Activated T-cell treated with anti-CD3 and anti-CD28 coated beads for 24 hours (primary cell): ENCODE measurements around the gene MOB2.
"Not testable (repeated sequence)": the region's sequence is repeated elsewhere in the genome, so short reads cannot be mapped to it uniquely, and the experiment has no call there.

ENCODE experiments used
- DNase-seq: peaks from one replicate; pipeline ENCODE4 v3.0.0-alpha.2; 2020; ENCODE audit warnings: low read depth

Gene MOB2

DNA sequence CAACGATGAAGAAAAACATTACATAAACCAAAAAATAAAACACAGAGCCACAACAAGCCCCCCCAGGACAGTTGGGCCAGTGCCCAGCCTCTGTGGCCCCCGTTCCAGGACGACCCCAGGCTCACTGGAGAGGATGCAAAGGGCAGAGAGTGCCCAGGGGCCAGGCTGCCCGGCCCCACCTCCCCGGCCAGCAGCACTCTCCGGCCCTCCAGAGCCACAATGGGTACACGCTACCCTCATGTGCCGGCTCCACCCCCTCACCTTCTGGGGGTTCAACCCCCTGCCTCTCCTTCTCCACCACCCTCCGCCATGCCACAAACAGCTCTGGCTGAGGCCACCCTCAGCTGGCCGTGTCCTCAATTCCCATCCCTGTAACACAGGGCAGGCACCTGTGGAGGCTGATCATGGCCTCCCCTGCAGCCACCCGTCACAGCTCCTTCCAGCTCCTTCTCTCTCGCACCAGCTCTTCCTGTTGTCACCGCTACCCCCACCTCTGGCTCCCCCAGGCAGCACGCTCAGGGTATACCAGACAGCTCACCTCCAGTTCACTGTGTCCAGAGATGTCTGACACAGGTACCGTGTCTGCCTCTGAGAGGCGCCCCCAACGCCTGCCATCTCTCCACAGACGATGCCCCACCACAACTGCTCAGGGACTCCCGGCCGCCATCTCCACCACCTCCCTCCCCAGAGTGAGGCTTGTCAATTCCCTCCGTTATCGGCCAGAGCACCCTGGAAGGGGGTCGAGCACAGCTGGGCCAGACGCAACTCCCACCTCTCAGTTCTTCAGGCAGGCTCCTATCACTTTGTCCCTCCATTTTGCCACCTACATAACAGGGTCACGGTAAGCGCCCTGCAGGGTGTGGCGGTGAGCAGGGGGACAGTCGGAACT lies 30.8 kb upstream of the MOB2 start:
- no peak for DNase-seq

DNA sequence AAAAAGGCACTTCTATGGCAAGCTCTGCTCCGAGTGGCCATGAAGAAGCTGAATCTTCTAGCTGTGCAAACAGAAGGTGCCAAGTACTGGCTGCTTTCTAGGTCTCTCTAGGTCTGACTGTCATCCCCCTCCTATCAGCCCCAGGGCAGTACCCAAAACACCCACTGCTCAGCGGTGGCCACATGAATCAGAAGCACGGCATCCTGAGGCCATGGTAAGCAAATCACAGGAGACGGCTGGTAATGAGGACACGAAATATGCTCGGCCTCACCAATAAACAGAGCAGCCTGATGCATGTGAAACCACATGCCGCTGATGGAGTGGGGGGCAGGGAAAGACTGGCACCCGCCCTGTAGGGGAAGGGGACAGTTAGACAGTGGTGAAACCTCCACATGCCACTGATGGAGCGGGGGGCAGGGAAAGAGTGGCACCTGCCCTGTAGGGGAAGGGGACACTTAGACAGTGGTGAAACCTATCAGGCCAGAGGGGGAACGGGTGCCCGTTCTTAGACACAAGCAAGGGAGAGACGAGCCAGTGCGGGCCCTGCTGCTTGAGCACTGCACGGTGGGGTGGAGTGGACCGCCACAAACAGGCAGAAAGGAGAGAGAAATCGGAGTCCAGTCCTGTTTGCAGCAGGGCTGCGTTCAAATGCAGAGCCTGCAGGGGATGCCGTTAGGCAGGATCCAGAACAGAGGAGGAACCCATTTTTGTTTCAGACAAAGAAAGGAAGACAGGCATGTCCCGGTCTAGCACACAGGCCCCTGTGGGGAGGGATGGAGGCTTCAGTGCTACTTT lies 29.9 kb upstream of the MOB2 start:
- no peak for DNase-seq

DNA sequence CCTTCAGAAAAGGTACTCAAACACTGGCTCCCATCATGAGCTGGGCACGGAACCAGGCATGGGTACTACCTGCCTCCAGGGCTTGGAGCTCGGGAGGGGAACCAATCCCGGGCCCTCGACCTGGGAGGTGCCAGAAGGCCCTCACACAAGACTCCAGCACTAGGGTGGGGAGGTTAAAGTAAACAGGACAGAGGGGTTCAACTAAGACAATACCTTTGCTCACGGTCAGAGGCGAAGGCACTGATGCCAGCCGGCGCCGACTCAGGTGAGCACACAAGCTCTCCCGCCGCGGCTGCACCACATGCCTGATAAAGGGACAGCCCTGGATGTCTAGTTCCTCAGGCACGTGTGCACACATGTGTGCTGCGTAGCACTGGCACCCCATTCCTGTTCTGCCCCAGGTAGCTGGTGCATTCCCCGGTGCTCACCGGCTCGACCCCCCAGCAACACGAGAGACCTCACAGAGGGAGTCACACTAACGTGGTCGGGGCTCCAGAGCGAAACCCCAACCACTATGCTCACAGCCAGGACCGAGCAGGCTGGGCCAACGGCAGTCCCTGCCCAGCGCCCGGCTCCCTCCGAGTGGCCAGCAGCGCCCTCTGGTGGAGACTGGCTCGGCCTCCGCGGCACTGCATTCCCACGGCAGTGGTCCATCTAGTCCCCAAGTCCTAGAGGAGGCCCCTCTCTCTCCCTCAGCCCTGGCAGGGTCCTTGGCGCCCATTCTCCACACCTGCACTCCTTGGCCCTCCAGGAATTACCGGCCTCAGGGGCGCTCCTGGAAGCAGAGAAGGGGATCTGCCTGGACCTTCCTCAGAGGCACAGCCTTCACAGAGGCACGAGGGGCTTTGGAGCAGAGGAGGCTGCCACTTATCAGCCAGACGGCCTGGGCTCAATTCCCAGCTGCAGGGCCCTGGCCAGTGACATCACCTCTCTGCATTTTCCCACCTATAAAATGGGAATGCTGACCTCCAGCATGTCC lies 28.8 kb upstream of the MOB2 start:
- DNase-seq, result peak; percentile 63

DNA sequence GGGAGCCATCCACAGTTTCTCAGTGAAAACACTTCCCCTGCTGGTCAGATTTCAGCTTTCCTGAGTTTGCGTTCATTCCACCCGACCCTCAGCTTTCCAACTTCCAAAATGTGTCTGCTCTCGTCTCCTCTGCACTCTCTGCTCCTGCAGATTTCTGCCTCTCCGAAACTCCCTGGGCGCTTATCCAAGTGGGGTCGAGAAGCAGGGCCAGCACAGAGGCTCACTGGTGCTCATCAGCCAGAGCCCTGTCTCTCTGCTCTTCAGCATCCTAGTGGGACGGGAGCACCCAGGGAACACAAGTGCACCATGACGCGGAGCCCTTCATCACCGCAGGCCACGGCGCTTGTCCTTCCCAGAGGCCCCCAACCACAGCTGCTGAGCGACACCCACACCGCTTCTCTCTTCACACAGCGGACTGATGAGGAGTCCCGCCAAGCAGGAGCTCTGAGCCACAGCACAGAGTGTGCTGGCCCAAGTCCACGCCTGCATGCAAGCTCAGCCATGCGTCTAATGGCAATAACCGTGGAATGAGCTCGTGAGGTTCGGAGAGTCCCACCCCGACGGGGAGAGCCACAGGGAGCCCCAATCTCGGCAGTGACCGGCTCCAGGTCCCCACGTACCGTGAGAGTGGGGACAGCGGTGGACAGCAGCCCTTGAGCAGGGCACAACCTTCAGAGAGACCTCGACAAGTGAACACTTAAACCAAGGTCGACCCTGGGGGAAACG lies 27.9 kb upstream of the MOB2 start:
- no peak for DNase-seq

DNA sequence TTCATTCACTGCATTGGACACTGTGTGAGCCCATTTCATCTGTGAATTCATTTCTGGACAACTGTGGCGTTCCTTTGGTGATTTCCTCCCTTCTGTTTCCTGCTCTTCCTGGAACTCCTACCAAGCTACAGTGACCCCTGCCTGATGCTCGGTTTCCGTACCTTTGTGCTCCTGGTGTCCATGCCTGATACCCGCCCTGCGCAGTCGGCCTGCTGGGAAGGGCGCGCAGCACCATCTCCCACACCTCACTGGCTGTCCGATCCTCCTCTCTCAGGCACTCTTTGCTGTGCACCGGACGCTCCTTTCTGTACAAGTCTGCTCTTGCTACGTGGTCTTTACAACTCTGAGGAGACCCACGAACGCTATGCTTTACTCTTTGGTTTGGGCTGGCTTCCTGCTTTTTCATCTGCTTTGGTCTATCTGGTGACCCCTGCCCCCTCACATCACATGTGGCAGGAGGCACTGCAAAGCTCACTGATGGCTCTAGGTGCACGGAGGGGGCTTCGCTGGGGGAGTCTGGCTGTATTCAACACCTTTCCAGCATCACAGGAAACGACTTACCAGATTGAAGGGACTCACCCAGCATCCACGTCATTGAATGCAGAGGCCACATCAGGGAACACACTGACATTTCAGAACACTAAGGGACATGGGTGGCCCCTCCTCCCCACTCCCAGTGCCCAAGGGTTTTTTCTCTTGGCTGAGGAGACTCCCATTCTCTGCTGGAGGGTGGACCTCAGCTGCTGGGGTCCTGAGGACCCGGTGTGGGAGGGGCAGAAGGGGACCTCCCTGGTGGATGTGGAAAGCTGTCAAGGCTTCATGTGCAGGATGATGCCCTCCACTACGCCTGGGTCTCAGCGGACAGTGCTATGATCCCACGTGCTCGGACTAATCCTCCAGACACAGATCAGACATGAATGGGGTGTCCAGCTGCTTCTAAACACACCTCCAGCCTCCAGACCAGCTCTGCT lies 27.0 kb upstream of the MOB2 start:
- no peak for DNase-seq

DNA sequence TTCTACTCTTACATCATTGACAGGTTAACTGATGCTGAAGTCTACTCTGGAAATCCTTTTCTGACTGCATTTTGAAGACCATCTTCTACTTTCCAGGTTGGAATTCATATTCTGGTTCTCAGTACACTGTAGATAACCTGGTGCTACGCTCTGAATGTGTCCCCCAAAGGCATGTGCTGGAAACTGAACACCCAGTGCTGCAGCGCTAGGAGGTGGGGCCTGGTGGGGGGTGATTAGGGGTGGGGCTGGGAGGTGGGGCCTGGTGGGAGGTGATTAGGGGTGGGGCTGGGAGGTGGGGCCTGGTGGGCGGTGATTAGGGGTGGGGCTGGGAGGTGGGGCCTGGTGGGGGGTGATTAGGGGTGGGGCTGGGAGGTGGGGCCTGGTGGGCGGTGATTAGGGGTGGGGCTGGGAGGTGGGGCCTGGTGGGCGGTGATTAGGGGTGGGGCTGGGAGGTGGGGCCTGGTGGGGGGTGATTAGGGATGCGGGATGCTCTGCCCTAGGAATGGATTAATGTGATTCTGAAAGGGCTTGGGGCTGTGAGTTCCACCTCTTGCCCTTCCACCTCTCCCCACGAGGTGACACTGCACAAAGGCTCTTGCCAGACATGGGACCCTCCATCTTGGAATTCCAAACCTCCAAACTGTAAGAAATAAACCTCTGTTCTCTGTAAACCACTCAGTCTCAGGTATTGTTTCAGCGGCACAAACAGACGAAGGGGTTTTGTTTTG lies 26.1 kb upstream of the MOB2 start:
- not testable (repeated sequence) for DNase-seq

DNA sequence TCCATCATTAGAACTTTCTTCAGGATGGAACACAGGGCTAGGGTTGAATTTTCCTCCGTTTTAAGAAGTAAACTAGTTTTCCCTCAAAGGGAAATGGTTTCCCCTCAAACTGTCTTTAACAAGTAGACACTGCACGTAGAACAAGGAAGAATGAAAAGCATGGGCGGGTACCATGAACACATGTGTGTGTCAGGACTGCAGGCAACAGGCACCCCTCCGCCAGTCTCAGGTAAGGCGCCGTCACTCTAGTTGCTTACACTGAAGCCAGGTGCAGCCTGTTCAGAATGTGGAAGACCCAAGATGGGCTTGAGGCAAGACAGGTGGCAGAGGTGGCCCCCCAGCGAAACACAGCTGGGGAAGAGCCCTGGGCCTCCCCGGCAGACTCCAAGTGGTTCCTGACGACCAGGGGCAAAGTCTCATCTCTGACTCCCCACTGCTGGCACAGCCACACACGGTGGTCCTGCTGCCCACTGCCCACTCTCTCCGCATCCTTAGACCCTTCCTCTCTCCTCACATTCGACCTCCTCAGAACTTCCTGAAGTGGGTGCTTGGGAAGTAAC lies 25.4 kb upstream of the MOB2 start:
- DNase-seq, result no peak

DNA sequence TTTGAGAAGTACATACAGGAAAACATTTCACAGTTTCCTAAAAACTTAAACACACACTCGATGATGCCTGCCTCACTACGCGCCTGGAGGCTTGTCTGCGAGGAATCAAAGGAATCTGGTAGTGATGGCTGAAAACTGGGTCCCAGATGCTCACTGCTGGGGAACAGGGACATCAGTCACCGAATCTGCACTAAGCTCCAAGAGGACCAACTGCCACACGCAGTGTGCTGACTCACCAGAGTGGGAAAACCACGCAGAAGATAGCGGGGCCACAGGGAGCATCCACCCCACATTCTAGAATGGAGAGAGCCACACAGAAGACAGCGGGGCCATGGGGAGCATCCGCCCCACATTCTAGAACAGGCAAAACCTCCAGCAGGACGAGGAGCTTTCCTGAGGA lies 24.3 kb upstream of the MOB2 start:
- no peak for DNase-seq

DNA sequence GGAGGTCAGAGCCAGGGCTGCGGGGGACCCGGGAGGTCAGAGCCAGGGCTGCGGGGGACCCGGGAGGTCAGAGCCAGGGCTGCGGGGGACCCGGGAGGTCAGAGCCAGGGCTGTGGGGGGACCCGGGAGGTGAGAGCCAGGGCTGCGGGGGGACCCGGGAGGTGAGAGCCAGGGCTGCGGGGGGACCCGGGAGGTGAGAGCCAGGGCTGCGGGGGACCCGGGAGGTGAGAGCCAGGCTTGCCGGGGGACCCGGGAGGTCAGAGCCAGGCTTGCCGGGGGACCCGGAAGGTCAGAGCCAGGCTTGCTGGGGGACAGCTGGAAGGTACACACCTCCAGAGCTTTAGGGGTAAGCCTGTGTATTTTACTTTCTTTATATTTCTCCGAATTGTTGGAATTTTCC lies 23.8 kb upstream of the MOB2 start:
- DNase-seq, result not testable (repeated sequence)

DNA sequence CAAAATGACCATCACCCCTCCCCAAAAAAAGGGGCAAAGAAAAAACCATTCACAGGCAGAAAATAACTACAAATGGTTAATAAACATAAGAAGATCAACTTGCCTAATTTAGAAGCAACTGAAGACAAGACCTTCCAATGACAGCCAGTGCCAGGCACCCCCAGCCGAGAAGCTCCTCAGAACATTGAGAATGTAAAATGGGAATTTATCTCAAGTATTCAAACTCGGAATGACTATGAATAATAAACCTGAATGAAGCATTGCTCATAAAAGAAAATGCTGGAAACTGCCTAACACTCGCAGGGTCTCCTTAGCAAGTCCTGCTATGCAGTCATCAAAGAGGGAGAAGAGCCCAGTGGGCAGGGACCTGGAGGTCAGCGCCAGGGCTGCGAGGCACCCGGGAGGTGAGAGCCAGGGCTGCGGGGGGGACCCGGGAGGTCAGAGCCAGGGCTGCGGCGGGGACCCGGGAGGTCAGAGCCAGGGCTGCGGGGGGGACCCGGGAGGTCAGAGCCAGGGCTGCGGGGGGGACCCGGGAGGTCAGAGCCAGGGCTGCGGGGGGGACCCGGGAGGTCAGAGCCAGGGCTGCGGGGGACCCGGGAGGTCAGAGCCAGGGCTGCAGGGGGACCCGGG lies 23.2 kb upstream of the MOB2 start:
- DNase-seq, result no peak

DNA sequence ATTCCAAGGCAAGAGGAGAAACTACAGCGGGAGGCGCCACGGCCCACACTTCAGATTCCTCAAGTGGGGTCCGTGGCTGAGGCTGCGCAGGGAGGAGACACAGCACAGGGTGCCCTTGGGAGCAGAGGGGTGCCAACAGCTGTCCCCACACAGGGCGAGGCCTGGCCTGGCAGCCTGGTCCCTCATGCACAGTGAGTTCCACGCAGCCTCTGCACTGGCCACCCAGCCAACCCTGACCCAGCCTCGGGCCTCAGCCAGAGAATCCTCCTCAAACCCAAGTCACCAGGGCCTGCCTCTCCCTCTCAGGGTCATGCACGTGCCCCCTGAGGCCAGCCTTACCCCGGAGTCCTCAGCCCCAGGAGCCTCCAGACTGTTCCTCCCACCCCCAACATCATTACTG lies 22.4 kb upstream of the MOB2 start:
- DNase-seq, result no peak

DNA sequence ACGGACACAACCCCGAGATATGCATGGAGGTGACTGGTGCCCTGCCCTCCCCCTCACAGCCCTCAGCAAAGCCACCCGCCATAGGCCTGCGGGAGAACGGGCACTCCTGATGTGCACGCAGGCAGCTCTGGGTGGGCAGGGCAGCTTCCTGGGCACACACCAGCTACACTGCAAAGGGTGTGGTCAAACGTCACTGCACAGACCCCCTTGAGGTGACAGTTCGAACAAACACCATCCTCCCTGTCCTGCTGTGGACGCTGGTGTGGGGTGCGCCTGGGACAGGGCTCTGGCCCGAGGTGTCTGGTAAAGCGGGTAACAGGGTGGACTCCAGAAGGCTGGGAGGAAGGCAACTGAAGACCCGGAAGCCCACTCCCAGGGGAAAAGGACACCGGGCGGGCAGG lies 21.9 kb upstream of the MOB2 start:
- DNase-seq, result no peak

DNA sequence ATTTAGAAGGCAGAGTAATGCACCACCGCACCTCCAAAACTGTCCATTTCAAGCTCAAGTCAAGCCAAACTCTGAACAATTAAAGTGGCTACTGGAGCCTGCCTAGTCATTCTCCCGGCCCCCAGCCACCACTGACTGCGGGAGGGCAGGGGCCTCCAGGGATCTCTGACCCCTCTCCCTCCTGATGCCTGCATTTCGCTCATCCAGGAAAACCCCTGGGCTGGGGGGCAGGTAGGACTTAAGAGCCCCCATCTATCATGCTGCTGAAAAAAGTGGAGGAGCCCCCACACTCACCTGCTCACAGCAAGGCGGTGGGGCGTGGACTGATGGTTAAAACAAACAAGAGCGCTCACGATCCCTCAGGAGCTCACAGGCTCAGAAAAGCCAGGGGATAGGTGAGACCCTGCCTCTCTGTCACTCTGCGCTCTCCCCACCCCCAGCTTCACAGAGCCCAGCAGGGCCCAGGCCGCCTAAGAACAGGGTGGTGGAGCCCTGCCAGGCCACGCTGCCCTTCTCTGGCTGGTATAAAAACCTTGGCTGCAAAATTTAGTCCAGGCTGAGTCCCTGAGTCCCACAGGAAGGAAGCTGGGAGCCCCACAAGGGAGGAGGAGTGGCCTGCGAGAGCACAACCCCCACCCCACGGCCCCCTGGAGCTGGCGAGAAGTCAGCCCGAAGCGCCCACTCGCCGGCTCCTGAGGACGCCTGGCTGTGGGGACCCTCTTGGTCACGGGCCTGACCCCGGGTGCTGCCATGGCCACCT lies 21.0 kb upstream of the MOB2 start:
- DNase-seq, result no peak

DNA sequence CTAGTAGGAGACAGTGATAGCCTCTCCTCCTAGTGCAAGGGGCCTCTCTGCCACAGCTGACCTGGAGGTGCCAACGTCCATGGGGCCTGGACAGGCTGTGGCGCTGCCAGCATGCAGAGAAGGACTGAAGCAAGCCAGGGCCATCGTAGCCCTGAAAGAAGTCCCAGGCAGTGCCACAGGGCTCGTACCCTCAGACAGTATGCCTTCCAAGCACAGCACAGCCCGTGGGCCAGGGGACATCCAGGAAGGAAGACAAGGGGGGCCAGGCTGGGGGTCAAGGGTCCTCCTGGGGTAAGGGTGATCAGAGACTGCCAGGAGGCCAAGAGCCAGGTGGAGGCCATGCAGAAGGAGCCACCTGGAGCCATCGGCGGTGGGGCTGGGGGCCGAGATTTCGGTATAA lies 20.4 kb upstream of the MOB2 start:
- no peak for DNase-seq

DNA sequence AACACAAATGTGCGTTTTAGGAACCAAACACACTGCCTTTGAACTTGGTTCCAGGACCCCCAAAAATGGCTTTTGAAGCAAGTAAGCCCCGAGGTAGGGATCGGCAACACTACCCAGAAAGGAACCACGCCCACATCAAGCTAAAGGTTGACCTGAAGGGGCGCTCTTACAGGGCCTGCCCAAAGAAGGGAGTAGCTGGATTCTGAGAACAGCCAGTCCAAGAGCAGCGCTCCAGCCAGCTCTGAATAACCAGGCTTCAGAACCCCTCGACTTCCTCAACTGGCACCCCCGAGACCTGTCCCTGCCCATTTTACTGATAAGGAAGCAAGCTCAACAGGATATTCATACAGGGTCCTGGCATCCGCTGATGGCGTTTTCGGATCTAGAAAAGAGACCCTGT lies 18.9 kb upstream of the MOB2 start:
- DNase-seq, result no peak

DNA sequence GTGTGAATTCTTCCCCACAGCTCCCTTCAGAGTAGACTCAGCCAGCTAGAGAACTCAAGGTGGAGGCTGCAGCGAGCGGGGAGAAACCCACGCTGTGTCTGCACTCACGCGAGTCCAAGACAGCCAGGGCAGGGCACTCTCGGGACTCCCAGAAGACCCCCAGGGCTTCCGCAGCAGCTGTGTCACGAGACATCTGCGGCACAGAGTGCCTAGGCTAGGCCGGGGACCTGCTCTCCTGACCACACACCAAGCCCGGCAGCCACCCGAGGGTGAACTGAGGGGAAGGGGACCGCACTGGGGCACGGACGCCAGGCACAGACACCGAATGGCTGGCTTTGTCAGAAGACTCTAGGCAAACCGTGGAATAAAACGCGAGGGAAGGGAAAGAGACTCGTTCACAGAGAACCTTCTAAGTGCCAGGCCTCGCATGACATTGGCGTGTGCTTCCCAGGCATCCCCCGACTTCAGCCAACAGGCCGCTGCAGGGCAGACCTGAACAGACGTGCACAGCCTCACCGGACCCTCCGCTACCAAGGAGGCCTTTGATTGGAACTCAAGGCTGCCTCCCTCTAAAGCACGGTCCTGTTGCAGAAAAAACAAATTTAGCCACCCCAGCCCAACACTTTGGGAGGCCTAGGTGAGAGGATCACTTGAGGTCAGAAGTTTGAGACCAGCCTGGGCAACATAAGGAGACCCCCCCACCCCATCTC lies 18.2 kb upstream of the MOB2 start:
- no peak for DNase-seq

DNA sequence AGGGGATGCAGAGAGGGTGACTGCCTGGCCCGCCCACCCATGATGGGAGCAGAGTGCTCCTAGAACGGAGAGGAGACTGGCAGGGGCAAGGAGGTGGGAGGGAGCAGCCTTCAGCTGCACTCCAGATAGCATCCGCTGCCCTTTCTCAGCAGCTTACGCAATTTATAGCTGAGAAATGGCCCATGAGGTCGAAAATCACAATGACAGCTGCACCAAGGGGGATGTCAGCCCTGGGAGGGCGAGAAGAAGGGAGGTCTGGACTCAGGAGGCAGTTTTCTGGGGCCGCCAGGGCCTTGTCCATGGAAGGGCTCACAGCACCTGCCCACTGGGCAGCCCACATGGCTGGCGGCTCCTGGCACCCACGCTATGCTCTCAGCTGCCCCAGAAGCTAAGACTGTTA lies 17.6 kb upstream of the MOB2 start:
- no peak for DNase-seq
